ENCODE results near the gene HSD17B14. TPM values are rescaled to one million over a fixed set of nuclear protein-coding genes. Genes with fewer than 3 reads are reported as not detected.
A peak's percentile ranks its signal among the peaks of the same experiment; 100 is the strongest.

Gene HSD17B14
- polyA plus RNA-seq, 2 of the 4 experiments (the other 2 are of a cell fraction) = 11.1 to 20.9 TPM

DNA sequence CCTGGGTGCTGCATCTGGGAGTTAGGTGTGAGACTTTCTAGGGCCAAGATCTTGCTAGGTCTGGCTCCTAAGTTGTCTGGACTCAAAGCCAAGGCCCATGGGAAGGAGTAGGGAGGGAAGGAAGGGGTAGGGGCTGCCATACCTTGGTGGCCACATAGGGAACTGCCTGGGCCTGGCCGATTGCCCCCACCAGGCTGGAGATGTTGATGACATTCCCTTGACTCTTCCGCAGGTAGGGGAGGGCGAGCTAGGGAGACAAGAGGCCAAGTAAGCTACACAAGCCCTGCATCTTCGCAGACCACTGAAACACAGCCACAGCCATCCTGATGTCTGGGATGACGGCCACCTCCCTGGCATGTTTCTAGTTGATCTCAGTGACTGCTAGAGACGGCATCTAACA lies 21.4 kb downstream of the HSD17B14 start (continued):
- TF ChIP-seq TFCP2L1 (CRISPR knock-in tag; IDR thresholded peaks at IDR 0.05) = no peak
- TF ChIP-seq NR3C1 (IDR thresholded peaks at IDR 0.05) = no peak
- no peak for TF ChIP-seq HDAC2 (IDR thresholded peaks at IDR 0.05)
- TF ChIP-seq EHF (CRISPR knock-in tag; IDR thresholded peaks at IDR 0.05) = no peak
- TF ChIP-seq, protein P1, sequence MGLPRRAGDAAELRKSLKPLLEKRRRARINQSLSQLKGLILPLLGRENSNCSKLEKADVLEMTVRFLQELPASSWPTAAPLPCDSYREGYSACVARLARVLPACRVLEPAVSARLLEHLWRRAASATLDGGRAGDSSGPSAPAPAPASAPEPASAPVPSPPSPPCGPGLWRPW (IDR thresholded peaks at IDR 0.05) = no peak

DNA sequence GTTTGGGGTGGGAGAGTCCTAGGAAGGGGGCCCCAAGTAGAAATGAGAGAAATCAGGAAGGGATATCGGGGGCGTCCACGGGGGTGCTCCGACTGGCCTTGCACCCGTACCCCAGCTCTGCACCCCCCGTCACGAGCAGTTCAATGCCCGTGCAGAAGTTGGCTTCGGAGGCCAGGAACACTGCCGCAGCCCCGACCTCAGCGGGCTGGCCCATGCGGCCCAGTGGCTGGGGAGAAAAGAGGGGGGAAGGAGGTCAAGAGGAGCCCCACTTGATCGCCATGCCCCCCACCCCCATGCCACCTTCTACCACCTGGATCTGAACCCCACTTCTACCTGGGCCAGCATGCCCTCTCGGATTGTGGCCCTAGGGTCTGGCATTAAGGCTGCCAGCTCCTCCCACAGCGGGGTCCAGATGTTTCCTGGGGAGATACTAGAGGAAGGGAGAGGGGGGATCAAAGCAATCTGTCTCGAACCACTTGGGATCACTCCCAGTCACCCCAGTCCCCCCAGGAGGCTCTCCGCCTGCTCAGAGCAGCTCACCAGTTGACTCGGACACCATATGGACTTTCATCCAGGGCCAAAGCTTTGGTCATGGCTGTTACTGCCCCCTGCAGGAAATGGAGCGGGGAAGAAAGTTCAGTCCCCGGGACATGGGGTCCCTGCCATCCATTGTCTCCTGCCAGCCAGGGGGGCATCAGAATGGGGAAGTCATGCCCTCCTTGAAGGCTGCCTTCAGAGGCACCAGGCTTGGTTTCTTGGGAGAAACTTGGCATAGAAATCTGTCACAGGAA lies 23.0 kb downstream of the HSD17B14 start:
- no peak for ATAC-seq
- POLR2A ChIA-PET = interaction anchor here (0.6 kb wide), 1 partner anchor 16 kb away, joined by 3 read pairs; no protein-coding TSS in a partner anchor

DNA sequence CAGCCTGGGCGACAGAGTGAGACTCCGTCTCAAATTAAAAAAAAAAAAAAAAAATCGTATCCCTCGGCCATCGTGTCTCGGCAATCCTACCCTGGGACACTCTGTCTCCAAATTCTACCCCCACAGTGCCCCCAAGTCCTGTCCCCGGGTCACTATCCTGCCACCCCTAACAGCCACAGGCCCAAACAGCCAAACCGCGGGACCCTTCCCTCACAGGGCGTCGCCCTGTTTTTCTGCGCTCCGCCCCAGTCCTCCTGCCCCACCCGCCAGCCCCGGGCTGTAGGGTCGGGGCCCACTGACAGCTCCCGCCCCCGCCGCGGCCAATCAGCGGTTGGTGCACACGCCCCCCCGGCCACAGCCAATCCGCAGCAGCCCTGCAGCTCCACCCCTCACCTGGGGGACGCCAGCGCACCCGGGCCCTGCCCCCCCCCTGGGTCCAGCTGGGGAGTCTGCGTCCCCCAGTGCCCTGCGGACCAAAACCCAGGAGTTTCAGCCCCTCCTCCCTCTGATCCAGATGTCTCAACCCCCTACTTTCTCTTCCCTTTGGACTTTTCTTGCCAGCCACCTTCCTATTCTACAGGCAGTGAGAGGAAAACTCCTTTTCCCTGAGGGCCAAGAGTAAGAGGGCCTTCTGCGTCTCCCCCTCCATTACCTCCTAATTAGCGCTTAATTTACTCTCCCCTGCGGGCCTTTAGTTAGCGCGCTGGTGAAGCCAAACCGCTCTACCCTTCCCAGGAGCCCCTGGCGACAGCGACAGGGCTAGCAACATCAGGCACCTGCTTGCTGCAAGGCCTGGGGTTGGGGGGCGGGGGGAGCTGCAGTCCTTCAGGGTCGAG lies 24.0 kb downstream of the HSD17B14 start:
- 56% methylated on average over 33 of the region's 39 CpGs for WGBS (ENCODE audit: missing lambda C conversion rate)
- no peak for FAIRE-seq

More for the DNA sequence above, 23.0 kb downstream of the HSD17B14 start:
- H3K9me3 ChIP-seq = no peaks in the 10 kb centered on the region
- peaks cover 29% of the 10 kb centered on the region for H3K4me1 ChIP-seq
- TF ChIP-seq KDM1A (IDR thresholded peaks at IDR 0.05; ENCODE audit: low read depth) = no peak
- TF ChIP-seq, protein P2, sequence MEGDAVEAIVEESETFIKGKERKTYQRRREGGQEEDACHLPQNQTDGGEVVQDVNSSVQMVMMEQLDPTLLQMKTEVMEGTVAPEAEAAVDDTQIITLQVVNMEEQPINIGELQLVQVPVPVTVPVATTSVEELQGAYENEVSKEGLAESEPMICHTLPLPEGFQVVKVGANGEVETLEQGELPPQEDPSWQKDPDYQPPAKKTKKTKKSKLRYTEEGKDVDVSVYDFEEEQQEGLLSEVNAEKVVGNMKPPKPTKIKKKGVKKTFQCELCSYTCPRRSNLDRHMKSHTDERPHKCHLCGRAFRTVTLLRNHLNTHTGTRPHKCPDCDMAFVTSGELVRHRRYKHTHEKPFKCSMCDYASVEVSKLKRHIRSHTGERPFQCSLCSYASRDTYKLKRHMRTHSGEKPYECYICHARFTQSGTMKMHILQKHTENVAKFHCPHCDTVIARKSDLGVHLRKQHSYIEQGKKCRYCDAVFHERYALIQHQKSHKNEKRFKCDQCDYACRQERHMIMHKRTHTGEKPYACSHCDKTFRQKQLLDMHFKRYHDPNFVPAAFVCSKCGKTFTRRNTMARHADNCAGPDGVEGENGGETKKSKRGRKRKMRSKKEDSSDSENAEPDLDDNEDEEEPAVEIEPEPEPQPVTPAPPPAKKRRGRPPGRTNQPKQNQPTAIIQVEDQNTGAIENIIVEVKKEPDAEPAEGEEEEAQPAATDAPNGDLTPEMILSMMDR (IDR thresholded peaks at IDR 0.05) = 0 out of 3 replicates have a peak, but pooled peaks have one; percentile 11
- H3K4me3 ChIP-seq = no peak overlapping the region
- no peak for FAIRE-seq
- WGBS (ENCODE audit: missing lambda C conversion rate) = 94% methylated on average over 21 of the region's 21 CpGs
- DNase-seq (ENCODE audit: low read depth in 1 of 2, low spot score in 1 of 2) = no peak
- no peak overlapping the region for H3K27ac ChIP-seq
- no peak overlapping the region for H3K4me2 ChIP-seq
- CTCF ChIA-PET = interaction anchor here (0.6 to 3.0 kb wide), 10 partner anchors 10 to 157 kb away, joined by 3 to 17 read pairs (median 5); partner anchors contain the start of gene HSD17B14

More for the DNA sequence above, 24.0 kb downstream of the HSD17B14 start:
- ATAC-seq = peak; percentile 7 to 31; a peak in 3 of 6 replicates
- TF ChIP-seq CEBPB (IDR thresholded peaks at IDR 0.05) = no peak
- no peak for TF ChIP-seq JUNB (IDR thresholded peaks at IDR 0.05)
- TF ChIP-seq, protein P3, sequence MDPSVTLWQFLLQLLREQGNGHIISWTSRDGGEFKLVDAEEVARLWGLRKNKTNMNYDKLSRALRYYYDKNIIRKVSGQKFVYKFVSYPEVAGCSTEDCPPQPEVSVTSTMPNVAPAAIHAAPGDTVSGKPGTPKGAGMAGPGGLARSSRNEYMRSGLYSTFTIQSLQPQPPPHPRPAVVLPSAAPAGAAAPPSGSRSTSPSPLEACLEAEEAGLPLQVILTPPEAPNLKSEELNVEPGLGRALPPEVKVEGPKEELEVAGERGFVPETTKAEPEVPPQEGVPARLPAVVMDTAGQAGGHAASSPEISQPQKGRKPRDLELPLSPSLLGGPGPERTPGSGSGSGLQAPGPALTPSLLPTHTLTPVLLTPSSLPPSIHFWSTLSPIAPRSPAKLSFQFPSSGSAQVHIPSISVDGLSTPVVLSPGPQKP (IDR thresholded peaks at IDR 0.05; ENCODE audit: low read depth, low read length) = no peak
- no peak for TF ChIP-seq CHD4 (IDR thresholded peaks at IDR 0.05; ENCODE audit: borderline replicate concordance)
- no peak for TF ChIP-seq SREBF2 (IDR thresholded peaks at IDR 0.05)
- TF ChIP-seq CBX2 (IDR thresholded peaks at IDR 0.05; ENCODE audit: borderline replicate concordance, low read depth) = no peak
- no peak for TF ChIP-seq EP300 (IDR thresholded peaks at IDR 0.05)
- no peak for TF ChIP-seq NR3C1 (IDR thresholded peaks at IDR 0.05)
- TF ChIP-seq NFE2L2 (conservative IDR thresholded peaks at IDR 0.05; ENCODE audit: low read length) = no peak
- no peak for TF ChIP-seq RAD21 (conservative IDR thresholded peaks at IDR 0.05 in 1 of 2, IDR thresholded peaks at IDR 0.05 in 1 of 2)
- no peak for TF ChIP-seq RFX5 (IDR thresholded peaks at IDR 0.05)
- TF ChIP-seq, protein P4, sequence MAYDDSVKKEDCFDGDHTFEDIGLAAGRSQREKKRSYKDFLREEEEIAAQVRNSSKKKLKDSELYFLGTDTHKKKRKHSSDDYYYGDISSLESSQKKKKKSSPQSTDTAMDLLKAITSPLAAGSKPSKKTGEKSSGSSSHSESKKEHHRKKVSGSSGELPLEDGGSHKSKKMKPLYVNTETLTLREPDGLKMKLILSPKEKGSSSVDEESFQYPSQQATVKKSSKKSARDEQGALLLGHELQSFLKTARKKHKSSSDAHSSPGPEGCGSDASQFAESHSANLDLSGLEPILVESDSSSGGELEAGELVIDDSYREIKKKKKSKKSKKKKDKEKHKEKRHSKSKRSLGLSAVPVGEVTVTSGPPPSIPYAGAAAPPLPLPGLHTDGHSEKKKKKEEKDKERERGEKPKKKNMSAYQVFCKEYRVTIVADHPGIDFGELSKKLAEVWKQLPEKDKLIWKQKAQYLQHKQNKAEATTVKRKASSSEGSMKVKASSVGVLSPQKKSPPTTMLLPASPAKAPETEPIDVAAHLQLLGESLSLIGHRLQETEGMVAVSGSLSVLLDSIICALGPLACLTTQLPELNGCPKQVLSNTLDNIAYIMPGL (CRISPR knock-in tag; IDR thresholded peaks at IDR 0.05; ENCODE audit: borderline replicate concordance) = no peak
- no peak for TF ChIP-seq HOXB5 (CRISPR knock-in tag; IDR thresholded peaks at IDR 0.05)
- no peak for TF ChIP-seq RNF2 (IDR thresholded peaks at IDR 0.05; ENCODE audit: borderline replicate concordance, low read depth)
- TF ChIP-seq TFCP2L1 (CRISPR knock-in tag; IDR thresholded peaks at IDR 0.05) = no peak
- TF ChIP-seq, protein P5, sequence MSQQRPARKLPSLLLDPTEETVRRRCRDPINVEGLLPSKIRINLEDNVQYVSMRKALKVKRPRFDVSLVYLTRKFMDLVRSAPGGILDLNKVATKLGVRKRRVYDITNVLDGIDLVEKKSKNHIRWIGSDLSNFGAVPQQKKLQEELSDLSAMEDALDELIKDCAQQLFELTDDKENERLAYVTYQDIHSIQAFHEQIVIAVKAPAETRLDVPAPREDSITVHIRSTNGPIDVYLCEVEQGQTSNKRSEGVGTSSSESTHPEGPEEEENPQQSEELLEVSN (IDR thresholded peaks at IDR 0.05; ENCODE audit: borderline replicate concordance, low read depth) = no peak
- H3K4me3 ChIP-seq = peak overlapping the region; percentile 59; the same call in 2 of the 3 replicates
- ChIA-PET POLR2A (no interaction called here), CTCF (interaction anchor here (1.1 to 9.7 kb wide), 11 partner anchors 9 to 158 kb away, joined by 3 to 138 read pairs (median 13); partner anchors contain the start of gene HSD17B14)
- DNase-seq (ENCODE audit: low read depth in 1 of 2, low spot score in 1 of 2) = peak; percentile 53 to 66
- peak overlapping the region in 1 of 2 experiments; percentile 87; a peak in 2 of 6 replicates for H3K27ac ChIP-seq
- H3K9me3 ChIP-seq = no peaks in the 10 kb centered on the region
- peak overlapping the region; percentile 80 for H3K4me2 ChIP-seq
- peaks cover 27% of the 10 kb centered on the region for H3K4me1 ChIP-seq
